Muscle layer of colon (tissue), 2 donors: Measurements from ENCODE around the gene GLOD5.

Source experiments
- H3K27ac ChIP-seq: one replicate; pipeline ENCODE4 v1.7.0; 2013; ENCODE audit warnings: low read depth, mild to moderate bottlenecking, low read length, moderate library complexity
- H3K27me3 ChIP-seq, 2 donors: one replicate each; pipeline ENCODE4 v1.7.0; 2013; ENCODE audit warnings: low read length in 2 of 2, mild to moderate bottlenecking in 2 of 2; ENCODE audit not compliant: insufficient read depth in 2 of 2, control insufficient read depth in 1 of 2
- H3K36me3 ChIP-seq: one replicate; pipeline ENCODE4 v1.7.0; 2013; ENCODE audit warnings: mild to moderate bottlenecking, low read length; ENCODE audit not compliant: insufficient read depth
- H3K4me1 ChIP-seq: one replicate; pipeline ENCODE4 v1.7.0; 2013; ENCODE audit warnings: mild to moderate bottlenecking, low read length; ENCODE audit not compliant: insufficient read depth
- H3K4me3 ChIP-seq, 2 donors: one replicate each; pipeline ENCODE4 v1.7.0; 2013; ENCODE audit warnings: low read length in 2 of 2, low read depth in 1 of 2, mild to moderate bottlenecking in 1 of 2, moderate library complexity in 1 of 2
- H3K9ac ChIP-seq: one replicate; pipeline ENCODE4 v1.7.0; 2013; ENCODE audit warnings: low read length
- H3K9me3 ChIP-seq: one replicate; pipeline ENCODE4 v1.7.0; 2013; ENCODE audit warnings: mild to moderate bottlenecking, low read length
- donor health status: abdominal sarcoma.
- donor health status: Adenocarcinoma of cecum.

GLOD5 gene

GRCh38 chrX:48736303-48736702, 25.2 kb upstream of the GLOD5 start:
- Histone ChIP-seq H3K9ac (no peak overlapping the region), H3K9me3 (no peaks in the 10 kb centered on the region), H3K27me3 (no peaks in the 10 kb centered on the region), H3K36me3 (no peaks in the 10 kb centered on the region), H3K4me1 (no peaks in the 10 kb centered on the region), H3K27ac (peak overlapping the region; percentile 19), H3K4me3 (peak overlapping the region in 1 of 2 donors; percentile 12)

GRCh38 chrX:48736878-48737212, 24.7 kb upstream of the GLOD5 start:
- peak overlapping the region; percentile 19 for H3K27ac ChIP-seq
- no peak overlapping the region for H3K9ac ChIP-seq
- H3K36me3 ChIP-seq, result no peaks in the 10 kb centered on the region
- no peaks in the 10 kb centered on the region for H3K27me3 ChIP-seq
- H3K9me3 ChIP-seq, result no peaks in the 10 kb centered on the region
- H3K4me1 ChIP-seq, result no peaks in the 10 kb centered on the region
- peak overlapping the region in 1 of 2 donors; percentile 12 for H3K4me3 ChIP-seq

GRCh38 chrX:48737213-48737938, 24.2 kb upstream of the GLOD5 start:
- H3K4me1 ChIP-seq, result no peaks in the 10 kb centered on the region
- peak overlapping the region; percentile 61 for H3K27ac ChIP-seq
- H3K9ac ChIP-seq, result peak overlapping the region; percentile 47
- no peaks in the 10 kb centered on the region for H3K36me3 ChIP-seq
- no peaks in the 10 kb centered on the region for H3K9me3 ChIP-seq
- no peaks in the 10 kb centered on the region for H3K27me3 ChIP-seq
- peak overlapping the region; percentile 18 to 80 for H3K4me3 ChIP-seq

- Histone ChIP-seq H3K27ac (peak overlapping the region; percentile 61), H3K4me1 (no peaks in the 10 kb centered on the region), H3K4me3 (peak overlapping the region; percentile 18 to 80), H3K36me3 (no peaks in the 10 kb centered on the region), H3K9me3 (no peaks in the 10 kb centered on the region), H3K9ac (peak overlapping the region; percentile 47), H3K27me3 (no peaks in the 10 kb centered on the region)
Observed at GRCh38 chrX:48737940-48738339, 23.6 kb upstream of the GLOD5 start.

GRCh38 chrX:48741834-48742233, 19.7 kb upstream of the GLOD5 start:
- Histone ChIP-seq H3K9me3 (no peaks in the 10 kb centered on the region), H3K27me3 (no peaks in the 10 kb centered on the region), H3K36me3 (no peaks in the 10 kb centered on the region), H3K4me3 (no peak overlapping the region), H3K4me1 (no peaks in the 10 kb centered on the region), H3K9ac (no peak overlapping the region), H3K27ac (no peak overlapping the region)

GRCh38 chrX:48745222-48745621, 16.3 kb upstream of the GLOD5 start:
- no peak overlapping the region for H3K4me3 ChIP-seq
- no peaks in the 10 kb centered on the region for H3K4me1 ChIP-seq
- H3K27me3 ChIP-seq, result no peaks in the 10 kb centered on the region
- no peak overlapping the region for H3K27ac ChIP-seq
- no peaks in the 10 kb centered on the region for H3K36me3 ChIP-seq
- no peaks in the 10 kb centered on the region for H3K9me3 ChIP-seq
- no peak overlapping the region for H3K9ac ChIP-seq

GRCh38 chrX:48747415-48748016, 14.0 kb upstream of the GLOD5 start:
- no peak overlapping the region for H3K4me3 ChIP-seq
- H3K4me1 ChIP-seq, result no peaks in the 10 kb centered on the region
- H3K9ac ChIP-seq, result no peak overlapping the region
- H3K27me3 ChIP-seq, result no peaks in the 10 kb centered on the region
- no peaks in the 10 kb centered on the region for H3K36me3 ChIP-seq
- no peaks in the 10 kb centered on the region for H3K9me3 ChIP-seq
- no peak overlapping the region for H3K27ac ChIP-seq

- no peaks in the 10 kb centered on the region for H3K9me3 ChIP-seq
- H3K36me3 ChIP-seq, result no peaks in the 10 kb centered on the region
- H3K27ac ChIP-seq, result no peak overlapping the region
- no peak overlapping the region for H3K4me3 ChIP-seq
- H3K4me1 ChIP-seq, result no peaks in the 10 kb centered on the region
- no peak overlapping the region for H3K9ac ChIP-seq
- no peaks in the 10 kb centered on the region for H3K27me3 ChIP-seq
Observed at GRCh38 chrX:48749182-48749581, 12.4 kb upstream of the GLOD5 start.

- no peak overlapping the region for H3K27ac ChIP-seq
- no peaks in the 10 kb centered on the region for H3K36me3 ChIP-seq
- H3K4me1 ChIP-seq, result no peaks in the 10 kb centered on the region
- no peak overlapping the region for H3K4me3 ChIP-seq
- H3K27me3 ChIP-seq, result no peaks in the 10 kb centered on the region
- no peaks in the 10 kb centered on the region for H3K9me3 ChIP-seq
- no peak overlapping the region for H3K9ac ChIP-seq
Observed at GRCh38 chrX:48751343-48751742, 10.2 kb upstream of the GLOD5 start.

GRCh38 chrX:48752498-48752897, 9.0 kb upstream of the GLOD5 start:
- Histone ChIP-seq H3K36me3 (no peaks in the 10 kb centered on the region), H3K27me3 (no peaks in the 10 kb centered on the region), H3K9ac (no peak overlapping the region), H3K9me3 (no peaks in the 10 kb centered on the region), H3K4me1 (no peaks in the 10 kb centered on the region), H3K27ac (no peak overlapping the region), H3K4me3 (no peak overlapping the region)

GRCh38 chrX:48753708-48754228, 7.8 kb upstream of the GLOD5 start:
- no peaks in the 10 kb centered on the region for H3K27me3 ChIP-seq
- no peak overlapping the region for H3K27ac ChIP-seq
- no peaks in the 10 kb centered on the region for H3K4me1 ChIP-seq
- no peak overlapping the region for H3K4me3 ChIP-seq
- H3K9me3 ChIP-seq, result no peaks in the 10 kb centered on the region
- no peaks in the 10 kb centered on the region for H3K36me3 ChIP-seq
- H3K9ac ChIP-seq, result no peak overlapping the region

- no peaks in the 10 kb centered on the region for H3K36me3 ChIP-seq
- H3K4me3 ChIP-seq, result no peak overlapping the region
- no peak overlapping the region for H3K9ac ChIP-seq
- H3K4me1 ChIP-seq, result no peaks in the 10 kb centered on the region
- H3K27ac ChIP-seq, result no peak overlapping the region
- no peaks in the 10 kb centered on the region for H3K9me3 ChIP-seq
- H3K27me3 ChIP-seq, result no peaks in the 10 kb centered on the region
Observed at GRCh38 chrX:48754238-48754637, 7.3 kb upstream of the GLOD5 start.
